Kidney epithelial cell (primary cell): ENCODE results near the gene JPH3. TPM values are rescaled to one million over a fixed set of nuclear protein-coding genes. Genes with fewer than 3 reads are reported as not detected.

Experiments used
- DNase-seq: peaks from one replicate; pipeline ENCODE4 v3.0.0-alpha.2; 2010; ENCODE audit warnings: low read depth
- H3K27me3 ChIP-seq: 2 replicates; pipeline ENCODE4 v1.6.0; 2011; ENCODE audit warnings: low read length; ENCODE audit not compliant: control insufficient read depth, insufficient read depth
- H3K36me3 ChIP-seq: 2 replicates; pipeline ENCODE4 v1.5.1; 2011; ENCODE audit warnings: low read length; ENCODE audit not compliant: control insufficient read depth, insufficient read depth
- H3K4me3 ChIP-seq: 2 replicates; pipeline ENCODE4 v1.5.1; 2011; ENCODE audit warnings: low read depth, mild to moderate bottlenecking, control low read depth, low read length
- total RNA-seq: library from RNA; depleted of rRNA; stranded (reverse); fragments of >200 nt; gene quantifications from 2 replicates; pipeline ENCODE4 v1.2.3, GENCODE V29; 2015
- TF ChIP-seq, protein P1 (sequence below): IDR thresholded peaks from 2 replicates; pipeline ENCODE4 v1.5.1; 2011; ENCODE audit warnings: mild to moderate bottlenecking, moderate library complexity, low read length, control low read depth, inconsistent platforms; ENCODE audit not compliant: insufficient read depth, poor library complexity, severe bottlenecking

Gene JPH3
- total RNA-seq, 1 donor from 2014 or later = 2.1 TPM

DNA sequence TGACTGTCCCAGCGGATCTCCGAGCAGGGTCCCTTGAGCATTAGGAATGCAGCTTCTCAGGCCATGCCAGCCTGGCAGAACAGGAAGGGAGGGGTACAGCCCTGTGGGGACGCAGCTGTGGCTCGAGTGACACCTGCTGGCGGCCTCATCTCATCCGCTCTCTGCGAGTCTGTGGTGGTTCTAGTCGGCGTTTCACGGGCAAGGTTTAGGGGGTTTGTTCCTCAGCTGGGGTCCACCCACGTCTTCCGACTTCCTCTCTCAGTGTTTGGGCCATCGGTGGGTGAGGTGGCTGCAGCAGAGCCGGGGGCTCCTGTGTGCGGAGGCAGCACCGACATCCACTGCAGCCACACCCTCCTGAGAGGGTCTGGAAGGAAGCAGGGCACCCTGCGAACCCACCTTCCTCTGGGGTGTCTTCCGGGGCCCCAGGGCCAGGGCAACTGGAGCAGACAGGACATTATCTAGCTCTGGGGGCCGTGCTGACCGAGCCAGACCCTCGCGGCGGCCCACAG, 33.3 kb downstream of the JPH3 start:
- TF ChIP-seq, protein P1, sequence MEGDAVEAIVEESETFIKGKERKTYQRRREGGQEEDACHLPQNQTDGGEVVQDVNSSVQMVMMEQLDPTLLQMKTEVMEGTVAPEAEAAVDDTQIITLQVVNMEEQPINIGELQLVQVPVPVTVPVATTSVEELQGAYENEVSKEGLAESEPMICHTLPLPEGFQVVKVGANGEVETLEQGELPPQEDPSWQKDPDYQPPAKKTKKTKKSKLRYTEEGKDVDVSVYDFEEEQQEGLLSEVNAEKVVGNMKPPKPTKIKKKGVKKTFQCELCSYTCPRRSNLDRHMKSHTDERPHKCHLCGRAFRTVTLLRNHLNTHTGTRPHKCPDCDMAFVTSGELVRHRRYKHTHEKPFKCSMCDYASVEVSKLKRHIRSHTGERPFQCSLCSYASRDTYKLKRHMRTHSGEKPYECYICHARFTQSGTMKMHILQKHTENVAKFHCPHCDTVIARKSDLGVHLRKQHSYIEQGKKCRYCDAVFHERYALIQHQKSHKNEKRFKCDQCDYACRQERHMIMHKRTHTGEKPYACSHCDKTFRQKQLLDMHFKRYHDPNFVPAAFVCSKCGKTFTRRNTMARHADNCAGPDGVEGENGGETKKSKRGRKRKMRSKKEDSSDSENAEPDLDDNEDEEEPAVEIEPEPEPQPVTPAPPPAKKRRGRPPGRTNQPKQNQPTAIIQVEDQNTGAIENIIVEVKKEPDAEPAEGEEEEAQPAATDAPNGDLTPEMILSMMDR = peak; percentile 83
- peak overlapping the region; percentile 4 for H3K4me3 ChIP-seq
- peak; percentile 9 for DNase-seq
- H3K36me3 ChIP-seq = no peaks in the 10 kb centered on the region
- peaks cover 12% of the 10 kb centered on the region for H3K27me3 ChIP-seq

DNA sequence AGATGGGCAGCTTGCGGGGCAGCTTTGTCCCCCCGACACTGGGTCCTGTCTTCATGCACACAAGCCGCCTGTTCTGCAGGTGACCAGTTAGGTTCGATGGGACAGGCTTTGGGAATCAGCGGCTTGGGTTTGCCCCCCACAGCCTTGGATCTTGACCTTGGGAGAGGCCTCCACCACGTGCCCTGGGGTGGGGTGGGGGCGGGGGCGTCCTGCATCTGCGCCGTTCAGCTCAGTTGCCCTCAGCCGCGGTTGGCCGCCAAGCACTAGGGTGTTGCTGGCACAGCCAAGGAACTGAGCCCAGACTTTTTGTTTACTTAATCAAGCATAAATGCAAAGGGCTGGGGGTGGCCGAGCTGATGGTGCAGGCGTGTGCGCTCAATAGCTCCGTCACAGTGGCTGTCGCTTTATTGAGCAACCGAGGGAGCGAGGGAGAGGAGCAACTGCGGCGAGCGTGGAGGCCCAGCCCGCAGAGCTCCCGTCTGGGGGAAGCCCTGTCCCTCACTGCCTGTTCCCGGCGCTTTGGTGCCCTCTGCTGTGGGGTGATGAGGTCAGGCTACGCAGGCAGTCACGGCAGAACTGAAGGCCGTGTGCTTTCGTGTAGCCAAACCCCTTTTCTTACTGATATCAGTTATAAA, 33.9 kb downstream of the JPH3 start:
- Histone ChIP-seq H3K36me3 (no peaks in the 10 kb centered on the region), H3K4me3 (no peak overlapping the region), H3K27me3 (peaks cover 18% of the 10 kb centered on the region)
- TF ChIP-seq, protein P1 = peak; percentile 79
- DNase-seq = peak; percentile 32

DNA sequence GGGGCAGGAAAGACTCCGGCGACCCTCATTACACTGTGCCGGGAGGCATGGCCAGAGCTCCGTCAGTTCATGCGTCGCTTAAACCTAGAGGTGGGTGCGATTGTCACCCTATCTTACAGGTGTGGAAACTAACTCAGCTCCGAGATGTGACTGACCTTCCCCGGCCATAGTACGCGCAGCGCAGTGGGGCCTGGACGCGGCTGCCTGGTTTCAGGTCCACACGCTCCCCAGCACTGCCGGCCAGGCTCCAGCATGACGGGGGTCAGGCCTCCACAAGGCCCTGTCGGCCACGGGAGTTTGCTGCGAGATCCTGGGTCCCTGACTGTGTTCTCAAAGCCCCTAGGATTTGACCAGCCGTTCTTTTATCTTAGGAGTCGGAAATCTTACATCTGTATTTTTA, 34.4 kb downstream of the JPH3 start:
- no peaks in the 10 kb centered on the region for H3K36me3 ChIP-seq

DNA sequence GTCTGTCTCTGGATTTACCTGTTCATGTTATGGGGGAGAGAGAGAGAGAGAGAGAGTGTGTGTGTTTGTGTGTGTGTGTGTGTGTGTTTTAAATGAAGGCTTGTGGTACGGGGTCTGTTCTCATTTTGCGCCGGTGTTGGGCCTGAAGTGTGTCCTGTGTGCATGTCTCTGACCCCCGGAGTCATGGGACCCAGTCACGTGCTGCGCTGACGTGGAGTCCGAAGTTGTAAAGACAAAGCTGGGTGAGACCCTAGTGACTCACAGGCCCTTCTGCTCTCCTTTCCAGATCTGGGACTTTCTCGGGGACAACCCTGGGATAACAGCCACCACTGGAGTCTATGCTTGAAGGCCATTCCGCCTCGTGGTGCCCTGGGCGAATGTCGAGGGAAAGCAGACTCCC, 35.0 kb downstream of the JPH3 start:
- Histone ChIP-seq H3K36me3 (no peaks in the 10 kb centered on the region), H3K27me3 (peaks cover 18% of the 10 kb centered on the region), H3K4me3 (no peak overlapping the region)
- TF ChIP-seq, protein P1 = no peak
- no peak for DNase-seq

More for the DNA sequence above, 34.4 kb downstream of the JPH3 start:
- H3K4me3 ChIP-seq = no peak overlapping the region
- H3K27me3 ChIP-seq = peaks cover 20% of the 10 kb centered on the region
- no peak for DNase-seq
- TF ChIP-seq, protein P1 = no peak

DNA sequence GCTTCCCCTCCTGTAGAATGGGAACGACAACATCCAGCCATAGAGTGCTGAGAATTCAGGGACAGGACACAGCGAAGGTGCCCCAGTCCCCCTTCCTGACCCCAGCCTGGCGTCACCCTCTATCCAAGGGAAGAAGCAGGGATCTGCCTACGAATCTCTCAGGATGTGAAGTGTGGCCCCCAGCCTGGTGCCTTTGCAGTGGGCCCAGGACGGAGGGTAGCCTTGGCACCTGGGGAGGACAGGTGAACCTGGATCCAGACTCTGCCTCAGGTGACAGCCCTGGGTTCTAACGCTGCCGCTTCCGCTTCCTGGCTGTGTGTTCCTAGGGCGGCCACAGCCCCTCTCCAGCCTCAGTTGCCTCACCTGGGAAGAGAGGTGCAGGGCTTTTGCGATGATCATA, 36.4 kb downstream of the JPH3 start:
- peaks cover 20% of the 10 kb centered on the region for H3K27me3 ChIP-seq
- no peak overlapping the region for H3K4me3 ChIP-seq
- DNase-seq = no peak
- TF ChIP-seq, protein P1 = no peak
- H3K36me3 ChIP-seq = no peaks in the 10 kb centered on the region

DNA sequence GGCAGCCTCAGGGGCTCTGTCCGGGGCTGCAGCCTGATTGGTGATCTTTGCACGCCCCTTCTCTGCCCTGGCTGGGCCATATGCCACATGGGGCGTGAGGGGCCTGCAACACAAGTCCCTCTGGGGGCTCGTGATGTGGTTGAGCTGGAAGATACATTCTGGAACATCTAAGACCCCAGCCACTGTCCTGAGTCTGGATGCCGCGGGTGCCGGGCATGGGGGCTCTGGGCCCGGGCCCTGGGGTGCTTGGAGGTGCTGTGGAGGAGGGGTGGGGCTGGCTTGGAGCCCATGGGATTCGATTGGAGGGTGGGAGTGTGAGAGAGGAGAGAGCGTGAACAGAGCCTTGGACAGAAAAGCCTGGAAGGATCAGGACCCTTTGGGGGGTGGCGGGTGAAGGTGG, 39.4 kb downstream of the JPH3 start:
- Histone ChIP-seq H3K36me3 (no peaks in the 10 kb centered on the region), H3K27me3 (peaks cover 18% of the 10 kb centered on the region), H3K4me3 (no peak overlapping the region)
- TF ChIP-seq, protein P1 = no peak
- DNase-seq = no peak
